OCI-LY1 (cell line): ENCODE measurements around the gene ERICH3.

Experiments
- H2AFZ ChIP-seq: fragments of 200-600 bp; sonication (generic), shearing (Covaris generic); 2 replicates; pipeline ENCODE4 v1.6.0; 2014; ENCODE audit warnings: antibody characterized with exemption, mild to moderate bottlenecking, low read length
- H3F3A ChIP-seq: fragments of 200-600 bp; sonication (generic), shearing (Covaris generic); 2 replicates; pipeline ENCODE4 v1.6.0; 2014; ENCODE audit warnings: mild to moderate bottlenecking, antibody characterized with exemption, low read length, moderate library complexity; ENCODE audit not compliant: insufficient read depth
- H3K27ac ChIP-seq: fragments of 200-600 bp; sonication (generic); 2 replicates; pipeline ENCODE4 v1.5.1; 2014; ENCODE audit warnings: low read length, mixed run types, mild to moderate bottlenecking, low read depth; ENCODE audit not compliant: poor library complexity, severe bottlenecking
- H3K27me3 ChIP-seq: fragments of 200-600 bp; sonication (generic); 2 replicates; pipeline ENCODE4 v1.6.0; 2014; ENCODE audit warnings: antibody characterized with exemption, mild to moderate bottlenecking, low read length, moderate library complexity; ENCODE audit not compliant: insufficient read depth
- H3K36me3 ChIP-seq: fragments of 200-600 bp; sonication (generic); 2 replicates; pipeline ENCODE4 v1.6.1; 2014; ENCODE audit warnings: mild to moderate bottlenecking, antibody characterized with exemption, low read length, moderate library complexity, mixed read lengths; ENCODE audit not compliant: insufficient read depth
- H3K4me1 ChIP-seq: fragments of 200-600 bp; sonication (generic); 2 replicates; pipeline ENCODE4 v1.5.1; 2014; ENCODE audit warnings: mild to moderate bottlenecking, low read length, moderate library complexity; ENCODE audit not compliant: insufficient read depth, severe bottlenecking
- H3K4me2 ChIP-seq: fragments of 200-600 bp; sonication (generic), shearing (Covaris generic); 2 replicates; pipeline ENCODE4 v1.6.1; 2014; ENCODE audit warnings: low read length
- H3K4me3 ChIP-seq: fragments of 200-600 bp; sonication (generic); 2 replicates; pipeline ENCODE4 v1.5.1; 2014; ENCODE audit warnings: low read length, low read depth, mild to moderate bottlenecking, mixed read lengths; ENCODE audit not compliant: poor library complexity, severe bottlenecking
- H3K79me2 ChIP-seq: fragments of 200-600 bp; shearing (Covaris generic); 2 replicates; pipeline ENCODE4 v1.6.1; 2016; ENCODE audit warnings: mixed run types, low read length, mixed read lengths; ENCODE audit not compliant: insufficient read depth
- H3K9ac ChIP-seq: fragments of 200-600 bp; sonication (generic), shearing (Covaris generic); 2 replicates; pipeline ENCODE4 v1.6.1; 2014; ENCODE audit warnings: mild to moderate bottlenecking, low read length, mixed read lengths
- H3K9me2 ChIP-seq: fragments of 200-600 bp; sonication (generic), shearing (Covaris generic); 2 replicates; pipeline ENCODE4 v1.6.1; 2014; ENCODE audit warnings: low read depth, mild to moderate bottlenecking, low read length, mixed read lengths
- H3K9me3 ChIP-seq: fragments of 200-600 bp; shearing (Covaris generic); 2 replicates; pipeline ENCODE4 v1.6.1; 2014; ENCODE audit warnings: low read length, mixed read lengths
- H4K20me1 ChIP-seq: fragments of 200-600 bp; sonication (generic), shearing (Covaris generic); 2 replicates; pipeline ENCODE4 v1.6.0; 2016; ENCODE audit warnings: mild to moderate bottlenecking, low read length; ENCODE audit not compliant: insufficient read depth
- EZH2 ChIP-seq: fragments of 200-600 bp; sonication (generic), shearing (Covaris generic); IDR thresholded peaks from 2 replicates; pipeline ENCODE4 v1.8.0; 2017; ENCODE audit warnings: borderline replicate concordance, mixed run types, mild to moderate bottlenecking, antibody characterized with exemption, low read length, moderate library complexity, mixed read lengths
- TF ChIP-seq, protein P1 (sequence below): fragments of 200-600 bp; sonication (generic), shearing (Covaris generic); IDR thresholded peaks from 2 replicates; pipeline ENCODE4 v1.5.1; 2017; ENCODE audit warnings: mild to moderate bottlenecking, antibody characterized with exemption, low read length, moderate library complexity, mixed read lengths

Gene ERICH3

DNA sequence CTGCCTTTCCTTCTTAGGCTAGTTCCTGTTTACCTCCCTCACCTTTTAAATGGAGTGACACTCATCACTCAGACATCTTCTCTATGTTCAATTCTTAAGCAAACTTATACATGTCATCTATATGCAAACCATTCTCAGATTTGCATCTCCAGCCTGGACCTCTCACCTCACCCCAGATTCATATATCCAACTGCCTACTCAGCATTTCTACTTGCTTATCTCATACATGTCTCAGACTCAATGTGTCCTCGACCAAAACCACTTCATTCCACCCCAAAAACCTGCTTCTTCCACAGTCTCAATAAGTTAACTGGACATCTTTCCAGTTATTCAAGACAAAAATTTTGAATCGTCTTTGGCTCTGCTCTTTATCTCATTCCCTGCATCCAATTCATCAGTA lies 62.6 kb downstream of the ERICH3 start:
- no peaks in the 10 kb centered on the region for H3K27me3 ChIP-seq
- H3K4me1 ChIP-seq, result no peaks in the 10 kb centered on the region
- H3K9ac ChIP-seq, result no peak overlapping the region
- H3K79me2 ChIP-seq, result no peaks in the 10 kb centered on the region
- H3K36me3 ChIP-seq, result no peaks in the 10 kb centered on the region
- H4K20me1 ChIP-seq, result no peaks in the 10 kb centered on the region
- no peaks in the 10 kb centered on the region for H3F3A ChIP-seq
- H3K27ac ChIP-seq, result no peak overlapping the region
- no peak overlapping the region for H2AFZ ChIP-seq
- TF ChIP-seq, protein P1, sequence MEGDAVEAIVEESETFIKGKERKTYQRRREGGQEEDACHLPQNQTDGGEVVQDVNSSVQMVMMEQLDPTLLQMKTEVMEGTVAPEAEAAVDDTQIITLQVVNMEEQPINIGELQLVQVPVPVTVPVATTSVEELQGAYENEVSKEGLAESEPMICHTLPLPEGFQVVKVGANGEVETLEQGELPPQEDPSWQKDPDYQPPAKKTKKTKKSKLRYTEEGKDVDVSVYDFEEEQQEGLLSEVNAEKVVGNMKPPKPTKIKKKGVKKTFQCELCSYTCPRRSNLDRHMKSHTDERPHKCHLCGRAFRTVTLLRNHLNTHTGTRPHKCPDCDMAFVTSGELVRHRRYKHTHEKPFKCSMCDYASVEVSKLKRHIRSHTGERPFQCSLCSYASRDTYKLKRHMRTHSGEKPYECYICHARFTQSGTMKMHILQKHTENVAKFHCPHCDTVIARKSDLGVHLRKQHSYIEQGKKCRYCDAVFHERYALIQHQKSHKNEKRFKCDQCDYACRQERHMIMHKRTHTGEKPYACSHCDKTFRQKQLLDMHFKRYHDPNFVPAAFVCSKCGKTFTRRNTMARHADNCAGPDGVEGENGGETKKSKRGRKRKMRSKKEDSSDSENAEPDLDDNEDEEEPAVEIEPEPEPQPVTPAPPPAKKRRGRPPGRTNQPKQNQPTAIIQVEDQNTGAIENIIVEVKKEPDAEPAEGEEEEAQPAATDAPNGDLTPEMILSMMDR, result no peak
- TF ChIP-seq EZH2, result no peak
- no peaks in the 10 kb centered on the region for H3K9me3 ChIP-seq
- H3K4me3 ChIP-seq, result no peak overlapping the region
- no peaks in the 10 kb centered on the region for H3K9me2 ChIP-seq
- no peak overlapping the region for H3K4me2 ChIP-seq

DNA sequence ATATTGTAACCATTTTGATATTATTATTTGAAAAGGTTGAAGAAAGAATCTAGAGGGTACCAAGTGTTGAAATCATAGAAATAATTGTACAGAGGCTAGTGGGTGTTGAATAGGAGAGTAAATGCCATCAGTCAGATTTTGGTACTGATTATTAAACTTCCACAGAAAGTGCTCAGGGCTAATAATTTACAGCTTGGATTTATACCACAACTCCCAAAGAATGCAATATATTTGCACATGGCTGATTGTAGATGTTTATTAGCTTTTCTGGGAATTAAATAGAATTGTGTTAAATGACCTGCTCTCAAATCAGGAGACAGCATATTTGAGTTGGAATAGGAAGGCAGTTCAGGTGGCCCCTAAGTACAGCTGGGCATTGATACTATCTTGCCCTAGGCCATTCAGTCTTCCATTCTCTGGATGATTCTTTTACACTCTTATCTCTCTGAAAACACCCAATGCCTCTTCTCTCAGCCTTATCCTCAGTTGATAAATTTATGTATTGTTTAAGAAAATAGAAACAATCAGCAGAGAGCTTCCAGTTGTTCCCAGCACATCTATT lies 63.7 kb downstream of the ERICH3 start:
- Histone ChIP-seq H3K27ac (no peak overlapping the region), H3K4me3 (no peak overlapping the region), H2AFZ (no peak overlapping the region), H3K79me2 (no peaks in the 10 kb centered on the region), H4K20me1 (no peaks in the 10 kb centered on the region), H3K4me1 (no peaks in the 10 kb centered on the region), H3K27me3 (no peaks in the 10 kb centered on the region), H3K4me2 (no peak overlapping the region), H3K9me2 (no peaks in the 10 kb centered on the region), H3K9ac (no peak overlapping the region), H3K36me3 (no peaks in the 10 kb centered on the region), H3F3A (no peaks in the 10 kb centered on the region), H3K9me3 (no peaks in the 10 kb centered on the region)
- TF ChIP-seq, protein P1, result no peak
- no peak for TF ChIP-seq EZH2

DNA sequence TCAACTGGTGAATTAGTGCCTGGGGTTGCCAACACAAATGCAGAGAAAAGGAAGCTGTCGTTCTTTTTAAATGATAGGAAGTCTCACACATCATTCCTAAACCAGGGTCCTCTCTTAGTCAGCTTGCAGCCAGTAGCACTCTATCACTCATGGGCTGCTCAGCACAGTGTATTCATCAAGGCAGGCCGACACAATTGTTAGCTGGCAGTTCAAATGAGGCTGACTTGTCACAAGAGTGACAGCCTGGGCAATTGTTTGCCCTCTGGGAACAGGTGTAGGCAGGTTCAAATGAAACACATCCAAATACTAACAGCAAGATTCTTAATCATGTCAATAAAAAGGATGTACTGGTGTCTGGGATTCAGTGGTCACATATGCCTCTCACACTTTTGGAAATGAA lies 76.9 kb downstream of the ERICH3 start:
- Histone ChIP-seq H3F3A (no peaks in the 10 kb centered on the region), H3K4me3 (no peak overlapping the region), H2AFZ (no peak overlapping the region), H3K4me2 (no peak overlapping the region), H3K4me1 (no peaks in the 10 kb centered on the region), H3K36me3 (no peaks in the 10 kb centered on the region), H3K9me2 (no peaks in the 10 kb centered on the region), H3K9ac (no peak overlapping the region), H3K79me2 (no peaks in the 10 kb centered on the region), H3K9me3 (no peaks in the 10 kb centered on the region), H4K20me1 (no peaks in the 10 kb centered on the region), H3K27ac (no peak overlapping the region), H3K27me3 (no peaks in the 10 kb centered on the region)
- TF ChIP-seq EZH2, result no peak
